Measurements from ENCODE around the gene DENND1B.

DNA sequence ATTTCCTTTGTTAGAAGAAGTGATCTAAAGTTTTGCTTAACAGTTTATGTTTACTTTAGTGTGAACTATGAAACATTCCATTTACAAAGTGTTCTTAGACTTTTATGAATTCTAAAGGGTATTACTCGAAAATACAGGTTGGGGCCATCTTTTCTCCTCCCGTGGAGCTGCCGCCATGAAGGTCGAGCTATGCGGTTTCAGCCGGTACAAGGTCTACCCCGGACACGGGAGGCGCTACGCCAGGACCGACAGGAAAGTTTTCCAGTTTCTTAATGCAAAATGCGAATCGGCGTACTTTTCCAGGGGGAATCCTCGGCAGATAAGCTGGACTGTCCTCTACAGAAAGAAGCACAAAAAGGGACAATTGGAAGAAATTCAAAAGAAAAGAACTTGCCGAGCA, 39.8 kb downstream of the DENND1B start:
- TF ChIP-seq, protein P1, sequence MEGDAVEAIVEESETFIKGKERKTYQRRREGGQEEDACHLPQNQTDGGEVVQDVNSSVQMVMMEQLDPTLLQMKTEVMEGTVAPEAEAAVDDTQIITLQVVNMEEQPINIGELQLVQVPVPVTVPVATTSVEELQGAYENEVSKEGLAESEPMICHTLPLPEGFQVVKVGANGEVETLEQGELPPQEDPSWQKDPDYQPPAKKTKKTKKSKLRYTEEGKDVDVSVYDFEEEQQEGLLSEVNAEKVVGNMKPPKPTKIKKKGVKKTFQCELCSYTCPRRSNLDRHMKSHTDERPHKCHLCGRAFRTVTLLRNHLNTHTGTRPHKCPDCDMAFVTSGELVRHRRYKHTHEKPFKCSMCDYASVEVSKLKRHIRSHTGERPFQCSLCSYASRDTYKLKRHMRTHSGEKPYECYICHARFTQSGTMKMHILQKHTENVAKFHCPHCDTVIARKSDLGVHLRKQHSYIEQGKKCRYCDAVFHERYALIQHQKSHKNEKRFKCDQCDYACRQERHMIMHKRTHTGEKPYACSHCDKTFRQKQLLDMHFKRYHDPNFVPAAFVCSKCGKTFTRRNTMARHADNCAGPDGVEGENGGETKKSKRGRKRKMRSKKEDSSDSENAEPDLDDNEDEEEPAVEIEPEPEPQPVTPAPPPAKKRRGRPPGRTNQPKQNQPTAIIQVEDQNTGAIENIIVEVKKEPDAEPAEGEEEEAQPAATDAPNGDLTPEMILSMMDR (conservative IDR thresholded peaks at IDR 0.05; ENCODE audit: low read depth, low read length) = no peak
- TF ChIP-seq EZH2 (IDR thresholded peaks at IDR 0.05; ENCODE audit: borderline replicate concordance, low read depth, low read length, poor library complexity, severe bottlenecking) = no peak
